HCT116 (cell line): ENCODE results near the gene CRACR2A. TPM values are rescaled to one million over a fixed set of nuclear protein-coding genes. Genes with fewer than 3 reads are reported as not detected.

ENCODE experiments used
- ATAC-seq: fragments of 200-7000 bp; cut with Tn5 transposase; 2 replicates; pipeline ENCODE4 v1.9.1; 2020; ENCODE audit warnings: mild to moderate bottlenecking, moderate library complexity
- BruUV-seq: library from RNA; stranded (reverse); fragments of 400-500 nt; replicated peaks from 2 replicates; lab custom pipeline; 2021; lab: Mats Ljungman, UMichigan
- CTCF ChIA-PET: fragments of 300-600 bp; sonication (Branson Sonifier 250); formaldehyde crosslinking; loops from one replicate; lab custom pipeline; 2021; ENCODE audit warnings: antibody characterized with exemption; lab: Charles Lee
- POLR2A ChIA-PET: fragments of 300-600, 350-600 bp; sonication (Branson Sonifier 250); formaldehyde crosslinking; loops from one replicate; lab custom pipeline; 2021; ENCODE audit warnings: antibody characterized with exemption; lab: Charles Lee
- RAD21 ChIA-PET, 2 experiments: fragments of 300-600 bp; sonication (Branson Sonifier 250); formaldehyde crosslinking; loops; one replicate each; lab custom pipeline; 2023; ENCODE audit warnings: low total read pairs in 2 of 2; ENCODE audit not compliant: uncharacterized antibody in 2 of 2, unreplicated experiment in 2 of 2, low non-redundant PET in 1 of 2; lab: Charles Lee
- DNase-seq: peaks from one replicate; pipeline ENCODE4 v3.0.0-alpha.2; 2010; ENCODE audit warnings: low read depth, low spot score
- H2AFZ ChIP-seq: fragments of 200-600 bp; shearing (Covaris generic), sonication (generic); 2 replicates; pipeline ENCODE4 v1.6.1; 2017; ENCODE audit warnings: low read depth, mixed run types, mixed read lengths, antibody characterized with exemption, low read length; ENCODE audit not compliant: poor library complexity, severe bottlenecking
- H3K27ac ChIP-seq: 2 replicates; pipeline ENCODE4 v1.5.1; 2012; ENCODE audit warnings: low read depth, low read length
- H3K27me3 ChIP-seq: fragments of 200-600 bp; sonication (generic); 2 replicates; pipeline ENCODE4 v1.6.1; 2016; ENCODE audit warnings: mixed run types, low read length, mixed read lengths; ENCODE audit not compliant: insufficient read depth
- H3K36me3 ChIP-seq, 2 experiments: fragments of 200-500 bp in 1 of 2; fragments of 200-600 bp in 1 of 2; sonication (Bioruptor generic) in 1 of 2; sonication (generic) in 1 of 2; 2 replicates each; pipeline versions ENCODE4 v1.5.1 to v1.6.1; 2014 to 2016; ENCODE audit warnings: low read length in 2 of 2, inconsistent platforms in 1 of 2, mixed read lengths in 1 of 2, mixed run types in 1 of 2; ENCODE audit not compliant: insufficient read depth in 2 of 2, control insufficient read depth in 1 of 2
- H3K4me1 ChIP-seq, 2 experiments: fragments of 200-600 bp in 1 of 2; sonication (generic) in 1 of 2; 2 replicates each; pipeline versions ENCODE4 v1.5.1 to v1.6.1; 2012 to 2017; ENCODE audit warnings: low read length in 2 of 2, inconsistent platforms in 1 of 2, mild to moderate bottlenecking in 1 of 2, mixed read lengths in 1 of 2, mixed run types in 1 of 2, moderate library complexity in 1 of 2; ENCODE audit not compliant: insufficient read depth in 2 of 2, control insufficient read depth in 1 of 2
- H3K4me2 ChIP-seq: fragments of 200-600 bp; sonication (generic); 2 replicates; pipeline ENCODE4 v1.6.1; 2017; ENCODE audit warnings: mixed run types, low read length, mixed read lengths
- H3K4me3 ChIP-seq, 2 experiments: fragments of 200-600 bp in 1 of 2; sonication (generic) in 1 of 2; replicated peaks in 1 of 2; 2 replicates each; pipeline ENCODE4 v1.5.1; 2011 to 2016; ENCODE audit warnings: low read length in 2 of 2, control low read depth in 1 of 2, low read depth in 1 of 2, mild to moderate bottlenecking in 1 of 2, mixed read lengths in 1 of 2, mixed run types in 1 of 2
- H3K79me2 ChIP-seq: fragments of 200-600 bp; sonication (generic); 2 replicates; pipeline ENCODE4 v1.6.1; 2017; ENCODE audit warnings: mild to moderate bottlenecking, mixed run types, low read length, moderate library complexity, mixed read lengths; ENCODE audit not compliant: insufficient read depth
- H3K9ac ChIP-seq: fragments of 200-600 bp; sonication (generic); 2 replicates; pipeline ENCODE4 v1.6.1; 2016; ENCODE audit warnings: low read length, mixed read lengths
- H3K9me2 ChIP-seq: fragments of 200-600 bp; sonication (generic), shearing (Covaris generic); 2 replicates; pipeline ENCODE4 v1.6.1; 2017; ENCODE audit warnings: mixed run types, mild to moderate bottlenecking, moderate library complexity; ENCODE audit not compliant: insufficient read depth
- H3K9me3 ChIP-seq, 2 experiments: fragments of 200-500 bp in 1 of 2; fragments of 200-600 bp in 1 of 2; sonication (Bioruptor generic) in 1 of 2; sonication (generic) in 1 of 2; 2 replicates each; pipeline ENCODE4 v1.6.1; 2014 to 2017; ENCODE audit warnings: low read length in 2 of 2, mixed read lengths in 2 of 2, inconsistent platforms in 1 of 2, low read depth in 1 of 2, mild to moderate bottlenecking in 1 of 2, mixed run types in 1 of 2, moderate library complexity in 1 of 2; ENCODE audit not compliant: control insufficient read depth in 1 of 2, insufficient read depth in 1 of 2
- H4K20me1 ChIP-seq: fragments of 200-600 bp; sonication (generic), shearing (Covaris generic); 2 replicates; pipeline ENCODE4 v1.6.1; 2017; ENCODE audit warnings: mixed run types, mild to moderate bottlenecking, moderate library complexity; ENCODE audit not compliant: insufficient read depth
- ATF3 ChIP-seq: IDR thresholded peaks from 2 replicates; pipeline ENCODE4 v1.6.1; 2012
- CBX3 ChIP-seq: IDR thresholded peaks from 2 replicates; pipeline ENCODE4 v1.6.1; 2012; ENCODE audit warnings: low read depth
- CEBPB ChIP-seq: IDR thresholded peaks from 2 replicates; pipeline ENCODE4 v1.6.1; 2012; ENCODE audit warnings: low read depth
- CTCF ChIP-seq, 3 experiments: fragments of 200-600 bp in 1 of 3; sonication (generic) in 1 of 3; IDR thresholded peaks in 2 of 3; conservative IDR thresholded peaks in 1 of 3; 2 replicates each; pipeline ENCODE4 v1.5.1; 2012 to 2017; ENCODE audit warnings: low read depth in 2 of 3, low read length in 2 of 3, antibody characterized with exemption in 1 of 3, borderline replicate concordance in 1 of 3, control low read depth in 1 of 3, mild to moderate bottlenecking in 1 of 3, mixed read lengths in 1 of 3, mixed run types in 1 of 3, moderate library complexity in 1 of 3; ENCODE audit not compliant: insufficient read depth in 1 of 3
- ELF1 ChIP-seq: IDR thresholded peaks from 2 replicates; pipeline ENCODE4 v1.6.1; 2012; ENCODE audit warnings: low read depth, borderline replicate concordance
- EZH2 ChIP-seq: fragments of 200-600 bp; sonication (generic); IDR thresholded peaks from 2 replicates; pipeline ENCODE4 v1.6.1; 2017; ENCODE audit warnings: antibody characterized with exemption, mixed run types
- FOSL1 ChIP-seq: IDR thresholded peaks from 2 replicates; pipeline ENCODE4 v1.6.1; 2012; ENCODE audit warnings: low read depth
- JUND ChIP-seq: IDR thresholded peaks from 2 replicates; pipeline ENCODE4 v1.6.1; 2012
- POLR2A ChIP-seq: IDR thresholded peaks from 2 replicates; pipeline ENCODE4 v1.7.0; 2011; ENCODE audit warnings: borderline replicate concordance; ENCODE audit not compliant: insufficient read depth, insufficient read length; ENCODE audit errors: extremely low read depth
- POLR2AphosphoS5 ChIP-seq: IDR thresholded peaks from 2 replicates; pipeline ENCODE4 v1.6.1; 2011; ENCODE audit warnings: mild to moderate bottlenecking, low read depth, low read length, moderate library complexity
- SIN3A ChIP-seq: IDR thresholded peaks from 2 replicates; pipeline ENCODE4 v1.6.1; 2012; ENCODE audit warnings: low read depth
- SP1 ChIP-seq: IDR thresholded peaks from 2 replicates; pipeline ENCODE4 v1.6.1; 2012; ENCODE audit warnings: low read depth
- SRF ChIP-seq: IDR thresholded peaks from 2 replicates; pipeline ENCODE4 v1.6.1; 2012; ENCODE audit warnings: low read depth
- TCF7L2 ChIP-seq: IDR thresholded peaks from 2 replicates; pipeline ENCODE4 v1.7.0; 2011; ENCODE audit warnings: borderline replicate concordance, inconsistent platforms; ENCODE audit not compliant: insufficient read depth, insufficient read length; ENCODE audit errors: extremely low read depth
- YY1 ChIP-seq: IDR thresholded peaks from 2 replicates; pipeline ENCODE4 v1.6.1; 2011; ENCODE audit warnings: low read length, low read depth, moderate library complexity, mild to moderate bottlenecking; ENCODE audit not compliant: insufficient replicate concordance; ENCODE audit errors: extremely low read depth
- ZNF274 ChIP-seq: fragments of 200-500 bp; sonication (Bioruptor generic); IDR thresholded peaks from 2 replicates; pipeline ENCODE4 v1.6.1; 2014; ENCODE audit warnings: mild to moderate bottlenecking, low read depth, low read length, inconsistent platforms
- intact Hi-C: fragments of 100-400 bp; cut with micrococcal nuclease; formaldehyde crosslinking; loops from 2 replicates; pipeline ENCODE4 v1.10.0; 2022
- total RNA-seq: library from RNA; stranded (reverse); gene quantifications from one replicate; pipeline ENCODE4 v1.2.1, GENCODE V29; 2021; ENCODE audit not compliant: unreplicated experiment
- TF ChIP-seq, protein P1 (sequence below): IDR thresholded peaks from 2 replicates; pipeline ENCODE4 v1.6.1; 2012

CRACR2A gene
- total RNA-seq, 1 experiment from 2014 or later, result 18.4 TPM

DNA sequence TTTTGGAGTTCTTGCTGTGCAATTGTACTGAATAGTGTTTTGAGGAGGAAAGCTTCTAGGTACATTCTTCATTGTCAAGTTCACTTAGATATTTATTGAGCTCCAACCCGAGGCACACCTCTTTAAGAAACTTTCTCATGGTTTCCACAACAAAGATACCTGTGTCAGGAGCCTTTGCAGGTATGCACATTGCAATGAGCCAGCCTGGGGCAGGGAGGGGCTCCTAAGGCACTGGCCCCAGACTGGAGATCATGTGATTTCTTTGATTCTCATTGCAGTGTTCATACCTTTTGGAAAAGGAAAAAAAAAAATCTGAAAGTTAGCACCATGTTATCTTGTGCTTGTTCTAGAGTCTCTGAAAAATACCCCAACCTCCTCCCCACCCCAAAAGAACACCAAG lies 181.6 kb downstream of the CRACR2A start:
- intact Hi-C loops, result no loop called here
- POLR2A ChIA-PET, result interaction anchor here (0.6 kb wide), 1 partner anchor 114 kb away, joined by 3 read pairs; no protein-coding TSS in a partner anchor
- RAD21 ChIA-PET, result no interaction called here
- no peak overlapping the region for H3K4me2 ChIP-seq
- H4K20me1 ChIP-seq, result no peaks in the 10 kb centered on the region
- no peaks in the 10 kb centered on the region for H3K36me3 ChIP-seq
- ATAC-seq (no peak), DNase-seq (no peak)
- peaks cover 47% of the 10 kb centered on the region for H3K27me3 ChIP-seq
- CTCF ChIA-PET, result no interaction called here
- TF ChIP-seq CTCF (IDR thresholded peaks at IDR 0.05 in 2 of 3, conservative IDR thresholded peaks at IDR 0.05 in 1 of 3; ENCODE audit: borderline replicate concordance in 1 of 3, insufficient read depth in 1 of 3, low read depth in 2 of 3, low read length in 2 of 3), result no peak
- TF ChIP-seq YY1, result no peak
- TF ChIP-seq ATF3, result no peak
- no peak for TF ChIP-seq POLR2A
- TF ChIP-seq SRF, result no peak
- no peak for TF ChIP-seq ELF1
- TF ChIP-seq SIN3A, result no peak
- no peak for TF ChIP-seq ZNF274
- H3K79me2 ChIP-seq, result no peaks in the 10 kb centered on the region
- no peak overlapping the region for H3K4me3 ChIP-seq
- no TSS peak for BruUV-seq
- no peak overlapping the region for H3K27ac ChIP-seq
- no peaks in the 10 kb centered on the region for H3K9me3 ChIP-seq
- no peak overlapping the region for H2AFZ ChIP-seq
- no peaks in the 10 kb centered on the region for H3K4me1 ChIP-seq
- no peaks in the 10 kb centered on the region for H3K9me2 ChIP-seq
- no peak overlapping the region for H3K9ac ChIP-seq

GRCh38 chr12:3568695-3569094 lies 184.2 kb downstream of the CRACR2A start:
- RAD21 ChIA-PET, result no interaction called here
- no peak for TF ChIP-seq CTCF (IDR thresholded peaks at IDR 0.05 in 2 of 3, conservative IDR thresholded peaks at IDR 0.05 in 1 of 3; ENCODE audit: borderline replicate concordance in 1 of 3, insufficient read depth in 1 of 3, low read depth in 2 of 3, low read length in 2 of 3)
- TF ChIP-seq, protein P1, sequence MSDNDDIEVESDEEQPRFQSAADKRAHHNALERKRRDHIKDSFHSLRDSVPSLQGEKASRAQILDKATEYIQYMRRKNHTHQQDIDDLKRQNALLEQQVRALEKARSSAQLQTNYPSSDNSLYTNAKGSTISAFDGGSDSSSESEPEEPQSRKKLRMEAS, result no peak
- TF ChIP-seq ELF1, result no peak
- no peak for TF ChIP-seq EZH2
- no peak for TF ChIP-seq CBX3
- no peak for TF ChIP-seq SIN3A
- no peak for TF ChIP-seq YY1
- no peak for TF ChIP-seq JUND
- no peak for TF ChIP-seq CEBPB
- no peak for TF ChIP-seq TCF7L2
- TF ChIP-seq FOSL1, result no peak
- TF ChIP-seq POLR2AphosphoS5, result no peak
- no peak for TF ChIP-seq SP1
- TF ChIP-seq ATF3, result no peak

More at GRCh38 chr12:3568695-3569094, 184.2 kb downstream of the CRACR2A start:
- no peak overlapping the region for H3K4me2 ChIP-seq
- no peaks in the 10 kb centered on the region for H3K9me3 ChIP-seq
- H3K79me2 ChIP-seq, result no peaks in the 10 kb centered on the region
- ATAC-seq (no peak), DNase-seq (no peak)
- no peak overlapping the region for H3K9ac ChIP-seq
- H3K4me3 ChIP-seq, result no peak overlapping the region
- intact Hi-C loops, result no loop called here
- ChIA-PET CTCF (no interaction called here), POLR2A (no interaction called here)
- H4K20me1 ChIP-seq, result no peaks in the 10 kb centered on the region
- H3K9me2 ChIP-seq, result no peaks in the 10 kb centered on the region
- no peaks in the 10 kb centered on the region for H3K36me3 ChIP-seq
- BruUV-seq, result no TSS peak
- no peaks in the 10 kb centered on the region for H3K4me1 ChIP-seq
- no peak overlapping the region for H2AFZ ChIP-seq
- H3K27ac ChIP-seq, result no peak overlapping the region
- H3K27me3 ChIP-seq, result peaks cover 49% of the 10 kb centered on the region
